MV-4-11 (cell line): ENCODE measurements around the gene WIF1.
A peak's percentile ranks its signal among the peaks of the same experiment; 100 is the strongest.

ENCODE experiments used
- DNase-seq: peaks from one replicate; lab custom pipeline; 2025; lab: John Stamatoyannopoulos, UW

WIF1 gene

GRCh38 chr12:65121049-65121955, at the start of gene WIF1:
TSS of gene WIF1 (minus strand) at chr12:65121305. CDS start at chr12:65121191, 114 bp downstream.
- DNase-seq: no peak

- peak; percentile 29 for DNase-seq
Observed at GRCh38 chr12:65170209-65170881, 49.2 kb upstream of the WIF1 start.

GRCh38 chr12:65169320-65170208, 48.5 kb upstream of the WIF1 start, which contains the start of gene LEMD3:
TSS of gene LEMD3 (plus strand) at chr12:65169583. CDS start at chr12:65169597, 14 bp downstream.
- DNase-seq: peak; percentile 76

- DNase-seq: no peak
Observed at GRCh38 chr12:65168681-65169319, 47.7 kb upstream of the WIF1 start.

GRCh38 chr12:65164774-65165173, 43.7 kb upstream of the WIF1 start:
- no peak for DNase-seq

- DNase-seq: no peak
Observed at GRCh38 chr12:65164244-65164643, 43.1 kb upstream of the WIF1 start.

GRCh38 chr12:65162609-65163008, 41.5 kb upstream of the WIF1 start:
- no peak for DNase-seq

- no peak for DNase-seq
Observed at GRCh38 chr12:65157091-65157490, 36.0 kb upstream of the WIF1 start.

GRCh38 chr12:65156366-65156841, 35.3 kb upstream of the WIF1 start:
- peak; percentile 76 for DNase-seq

- no peak for DNase-seq
Observed at GRCh38 chr12:65155784-65156183, 34.7 kb upstream of the WIF1 start.

GRCh38 chr12:65152596-65152995, 31.5 kb upstream of the WIF1 start:
- no peak for DNase-seq

GRCh38 chr12:65152012-65152411, 30.9 kb upstream of the WIF1 start:
- no peak for DNase-seq

GRCh38 chr12:65147312-65147905, 26.3 kb upstream of the WIF1 start:
- DNase-seq: no peak

GRCh38 chr12:65140738-65141137, 19.6 kb upstream of the WIF1 start:
- DNase-seq: no peak

GRCh38 chr12:65139389-65139788, 18.3 kb upstream of the WIF1 start:
- peak; percentile 30 for DNase-seq

- no peak for DNase-seq
Observed at GRCh38 chr12:65133879-65134278, 12.8 kb upstream of the WIF1 start.

GRCh38 chr12:65126482-65126881, 5.4 kb upstream of the WIF1 start:
- DNase-seq: no peak

- DNase-seq: no peak
Observed at GRCh38 chr12:65125975-65126374, 4.9 kb upstream of the WIF1 start.

GRCh38 chr12:65125247-65125646, 4.1 kb upstream of the WIF1 start:
- DNase-seq: no peak

GRCh38 chr12:65123435-65124063, 2.4 kb upstream of the WIF1 start:
- DNase-seq: peak; percentile 51

- no peak for DNase-seq
Observed at GRCh38 chr12:65122703-65123102, 1.6 kb upstream of the WIF1 start.
